C4-2B (cell line): ENCODE data around the gene CCDC188.

Experiments used
- CTCF ChIP-seq: fragments of 450-650 bp; conservative IDR thresholded peaks from 2 replicates; pipeline ENCODE4 v1.5.1; 2017; ENCODE audit warnings: mild to moderate bottlenecking
- ZFX ChIP-seq: fragments of 450-650 bp; IDR thresholded peaks from 2 replicates; pipeline ENCODE4 v1.6.1; 2017

GRCh38 chr22:20116376-20116950, 34.4 kb downstream of the CCDC188 start:
- TF ChIP-seq CTCF (no peak), ZFX (no peak)
